Hepatocyte (in vitro differentiated cells): ENCODE data around the gene TP53TG5. TPM values are rescaled to one million over a fixed set of nuclear protein-coding genes. Genes with fewer than 3 reads are reported as not detected.

Experiments used
- DNase-seq: peaks from one replicate; pipeline ENCODE4 v3.0.0-alpha.2; 2016; ENCODE audit warnings: low spot score
- H2AFZ ChIP-seq: fragments of 200-600 bp; sonication (generic); 2 replicates; pipeline ENCODE4 v1.6.0; 2016; ENCODE audit warnings: antibody characterized with exemption, mild to moderate bottlenecking
- H3K27ac ChIP-seq: fragments of 200-600 bp; sonication (generic); 2 replicates; pipeline ENCODE4 v1.5.1; 2016; ENCODE audit warnings: mild to moderate bottlenecking
- H3K27me3 ChIP-seq: fragments of 200-600 bp; sonication (generic); 2 replicates; pipeline ENCODE4 v1.6.1; 2016
- H3K36me3 ChIP-seq: fragments of 200-600 bp; sonication (generic); replicated peaks from 2 replicates; pipeline ENCODE4 v1.5.1; 2016; ENCODE audit warnings: low read depth; ENCODE audit not compliant: insufficient read depth
- H3K4me1 ChIP-seq: fragments of 200-600 bp; sonication (generic); 2 replicates; pipeline ENCODE4 v1.5.1; 2016; ENCODE audit warnings: mild to moderate bottlenecking, moderate library complexity; ENCODE audit not compliant: insufficient read depth
- H3K4me2 ChIP-seq: fragments of 200-600 bp; sonication (generic); 2 replicates; pipeline ENCODE4 v1.6.0; 2016
- H3K4me3 ChIP-seq: fragments of 200-600 bp; sonication (generic); 2 replicates; pipeline ENCODE4 v1.5.1; 2016; ENCODE audit warnings: mild to moderate bottlenecking
- H3K79me2 ChIP-seq: fragments of 200-600 bp; sonication (generic); 2 replicates; pipeline ENCODE4 v1.6.0; 2017; ENCODE audit warnings: mild to moderate bottlenecking
- H3K9me2 ChIP-seq: fragments of 200-600 bp; sonication (generic); replicated peaks from 2 replicates; pipeline ENCODE4 v1.6.0; 2017; ENCODE audit warnings: mild to moderate bottlenecking; ENCODE audit not compliant: insufficient read depth
- H3K9me3 ChIP-seq: fragments of 200-600 bp; sonication (generic); 2 replicates; pipeline ENCODE4 v1.5.1; 2016; ENCODE audit warnings: low read depth, mild to moderate bottlenecking
- H4K20me1 ChIP-seq: fragments of 200-600 bp; sonication (generic); 2 replicates; pipeline ENCODE4 v1.6.0; 2016; ENCODE audit warnings: mild to moderate bottlenecking; ENCODE audit not compliant: insufficient read depth, poor library complexity, severe bottlenecking
- CTCF ChIP-seq: fragments of 200-600 bp; sonication (generic); IDR thresholded peaks from 2 replicates; pipeline ENCODE4 v1.5.1; 2016; ENCODE audit warnings: antibody characterized with exemption, mild to moderate bottlenecking; ENCODE audit not compliant: poor library complexity
- EZH2 ChIP-seq: fragments of 200-600 bp; sonication (generic); IDR thresholded peaks from 2 replicates; pipeline ENCODE4 v1.6.1; 2016; ENCODE audit warnings: antibody characterized with exemption, mild to moderate bottlenecking, borderline replicate concordance
- EZH2phosphoT487 ChIP-seq: fragments of 200-600 bp; sonication (generic); IDR thresholded peaks from one replicate; pipeline ENCODE4 v1.6.1; 2018; ENCODE audit warnings: antibody characterized with exemption, mild to moderate bottlenecking, low read depth, moderate library complexity; ENCODE audit not compliant: unreplicated experiment, severe bottlenecking
- WGBS: methylation state at CpG from one replicate; pipeline ENCODE4 v1.1.6; 2016; ENCODE audit warnings: low lambda C conversion rate; ENCODE audit errors: missing lambda C conversion rate; 5-methylcytosine and 5-hydroxymethylcytosine counted together
- polyA plus RNA-seq: library from polyadenylated mRNA; unstranded; fragments of >200 nt; fragmentation: Nextera tagmentation; extraction: Ambion mirVana; gene quantifications from 2 replicates; pipeline ENCODE4 v1.2.1, GENCODE V29; 2016
- total RNA-seq: library from RNA; depleted of rRNA; stranded (reverse); fragments of >200 nt; gene quantifications from 2 replicates; pipeline ENCODE4 v1.2.3, GENCODE V29; 2014

The TP53TG5 gene
- total and polyA plus RNA-seq, 2 experiments from 2014 or later: not detected

DNA sequence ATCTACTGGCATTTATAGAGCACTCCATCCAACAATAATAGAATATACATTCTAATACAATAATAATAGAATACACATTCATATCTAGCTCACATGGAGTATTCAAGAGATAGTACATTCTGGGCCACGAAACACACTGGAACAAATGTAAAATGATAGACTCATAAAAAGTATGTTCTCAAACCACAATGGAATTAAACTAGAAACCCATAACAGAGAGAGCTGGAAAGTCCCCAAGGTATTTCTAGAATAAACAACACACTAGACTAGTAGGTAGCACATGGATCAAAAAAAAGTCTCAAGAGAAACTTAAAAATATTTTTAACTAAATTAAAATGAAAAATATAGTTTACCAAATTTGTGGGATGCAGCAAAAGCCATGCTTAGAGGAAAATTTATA lies 9.1 kb upstream of the TP53TG5 start:
- Histone ChIP-seq H3K4me2 (no peak overlapping the region), H2AFZ (no peak overlapping the region), H3K9me2 (no peaks in the 10 kb centered on the region), H4K20me1 (no peaks in the 10 kb centered on the region), H3K27ac (no peak overlapping the region), H3K36me3 (no peaks in the 10 kb centered on the region), H3K4me1 (no peaks in the 10 kb centered on the region), H3K4me3 (no peak overlapping the region), H3K27me3 (no peaks in the 10 kb centered on the region), H3K9me3 (no peaks in the 10 kb centered on the region), H3K79me2 (no peaks in the 10 kb centered on the region)
- TF ChIP-seq EZH2 (no peak), EZH2phosphoT487 (no peak), CTCF (no peak)
- DNase-seq: no peak
- WGBS: 92% methylated on average over 1 of the region's 1 CpG

DNA sequence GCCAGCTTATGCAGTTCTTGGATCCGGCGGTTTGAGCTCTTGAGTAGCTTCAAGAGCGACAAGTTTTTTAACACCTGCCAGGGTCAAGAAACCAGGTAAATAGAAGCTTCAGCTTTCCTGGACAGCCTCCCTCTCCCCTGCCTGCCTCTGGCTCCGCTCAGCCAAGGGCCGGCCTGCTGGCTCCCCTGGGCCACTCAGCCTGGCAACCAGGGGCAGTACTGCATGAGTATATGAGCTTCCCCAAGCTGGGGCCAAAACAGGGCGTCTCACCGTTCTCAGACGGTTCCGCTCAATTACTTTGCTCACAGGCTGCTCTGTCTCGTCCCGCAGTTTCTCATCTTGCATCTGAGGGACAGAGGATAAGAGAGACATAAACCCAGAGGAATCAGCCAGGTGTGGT lies 856 bp downstream of the TP53TG5 start:
- Histone ChIP-seq H3K4me1 (peaks cover 8% of the 10 kb centered on the region), H3K9me3 (no peaks in the 10 kb centered on the region), H3K79me2 (no peaks in the 10 kb centered on the region), H4K20me1 (no peaks in the 10 kb centered on the region), H3K4me2 (no peak overlapping the region), H3K36me3 (no peaks in the 10 kb centered on the region), H3K9me2 (no peaks in the 10 kb centered on the region), H2AFZ (no peak overlapping the region), H3K4me3 (no peak overlapping the region), H3K27me3 (no peaks in the 10 kb centered on the region), H3K27ac (no peak overlapping the region)
- no peak for DNase-seq
- TF ChIP-seq CTCF: no peak
- no peak for TF ChIP-seq EZH2phosphoT487
- TF ChIP-seq EZH2: no peak
- WGBS: 69% methylated on average over 11 of the region's 11 CpGs

DNA sequence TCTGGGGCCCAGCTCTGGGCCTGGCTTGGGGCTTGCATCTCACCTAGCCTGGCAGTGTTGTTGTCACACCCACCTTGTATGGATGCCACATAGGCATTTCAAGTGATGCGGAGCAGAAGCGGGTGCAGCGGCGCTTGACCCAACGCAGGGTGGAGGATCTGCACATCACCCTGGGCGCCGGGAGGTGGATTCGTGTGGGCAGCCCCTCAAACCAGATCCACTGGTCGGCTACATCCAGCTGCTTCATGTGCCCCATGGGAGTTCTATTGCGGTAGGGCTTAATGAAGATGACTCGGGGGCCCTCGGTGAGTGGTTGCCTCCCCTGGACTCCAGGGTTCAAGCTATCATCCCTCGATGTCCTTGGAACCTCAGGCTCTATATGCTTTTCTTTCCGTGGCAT lies 3.2 kb downstream of the TP53TG5 start:
- Histone ChIP-seq H3K9me2 (no peaks in the 10 kb centered on the region), H3K27me3 (no peaks in the 10 kb centered on the region), H4K20me1 (no peaks in the 10 kb centered on the region), H3K36me3 (no peaks in the 10 kb centered on the region), H2AFZ (no peak overlapping the region), H3K79me2 (no peaks in the 10 kb centered on the region), H3K4me1 (peaks cover 8% of the 10 kb centered on the region), H3K9me3 (no peaks in the 10 kb centered on the region), H3K4me2 (no peak overlapping the region), H3K4me3 (no peak overlapping the region), H3K27ac (no peak overlapping the region)
- TF ChIP-seq EZH2phosphoT487: no peak
- no peak for TF ChIP-seq EZH2
- TF ChIP-seq CTCF: no peak
- 98% methylated on average over 14 of the region's 14 CpGs for WGBS
- DNase-seq: no peak

DNA sequence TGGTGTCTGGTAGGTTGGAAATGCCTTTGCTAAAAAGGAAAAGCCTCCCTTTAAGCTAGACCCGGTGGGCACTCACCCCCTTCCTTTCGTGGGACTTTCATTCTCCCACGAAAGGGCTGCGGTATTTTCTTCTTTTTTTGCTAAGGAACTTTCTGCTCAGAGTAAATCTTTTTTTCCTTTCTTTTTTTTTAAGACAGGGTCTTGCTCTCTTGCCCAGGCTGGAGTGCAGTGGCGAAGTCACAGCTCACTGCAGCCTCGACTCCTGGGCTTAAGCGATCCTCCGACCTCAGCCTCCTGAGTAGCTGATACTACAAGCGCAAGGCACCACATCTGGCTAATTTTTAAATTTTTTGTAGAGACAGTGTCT lies 4.0 kb downstream of the TP53TG5 start:
- Histone ChIP-seq H3K9me2 (no peaks in the 10 kb centered on the region), H3K27me3 (no peaks in the 10 kb centered on the region), H3K36me3 (no peaks in the 10 kb centered on the region), H3K9me3 (no peaks in the 10 kb centered on the region), H2AFZ (no peak overlapping the region), H3K4me2 (peak overlapping the region; percentile 92), H3K4me3 (no peak overlapping the region), H3K4me1 (peaks cover 8% of the 10 kb centered on the region), H3K79me2 (no peaks in the 10 kb centered on the region), H3K27ac (no peak overlapping the region), H4K20me1 (no peaks in the 10 kb centered on the region)
- TF ChIP-seq CTCF (no peak), EZH2phosphoT487 (no peak), EZH2 (no peak)
- 66% methylated on average over 9 of the region's 9 CpGs for WGBS
- DNase-seq: no peak
